Skin of body (tissue), 2 donors: Measurements from ENCODE around the gene TTI1. TPM values are rescaled to one million over a fixed set of nuclear protein-coding genes. Genes with fewer than 3 reads are reported as not detected.
A peak's percentile ranks its signal among the peaks of the same experiment; 100 is the strongest.

Source experiments
- DNase-seq: peaks from one replicate; lab custom pipeline; 2025; lab: John Stamatoyannopoulos, UW
- total RNA-seq: library from RNA; depleted of rRNA; stranded (reverse); fragments of >200 nt; gene quantifications from one replicate; pipeline ENCODE4 v1.2.3, GENCODE V29; 2014

The TTI1 gene
- total RNA-seq, 1 donor from 2014 or later: 23.8 TPM

DNA sequence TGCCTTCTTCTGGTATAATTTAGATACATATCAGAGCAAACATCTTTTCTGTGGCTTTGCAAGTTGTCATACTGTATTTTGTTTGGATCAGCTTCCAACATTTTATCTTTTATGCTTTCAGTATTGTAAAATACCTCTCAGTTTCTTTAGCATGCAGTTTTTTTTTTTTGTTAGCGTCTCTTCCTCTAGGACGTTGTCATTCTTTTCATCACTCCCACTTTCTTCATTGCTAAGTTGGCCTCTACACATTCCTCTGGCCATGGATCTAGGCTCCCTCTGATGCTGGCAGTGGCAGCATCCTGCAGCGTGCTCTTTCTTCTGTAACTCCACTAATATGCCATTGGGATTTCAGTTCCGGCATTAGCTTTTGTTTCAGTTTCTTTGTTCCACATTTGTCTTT is 22.0 kb upstream of the TTI1 start:
- no peak for DNase-seq

DNA sequence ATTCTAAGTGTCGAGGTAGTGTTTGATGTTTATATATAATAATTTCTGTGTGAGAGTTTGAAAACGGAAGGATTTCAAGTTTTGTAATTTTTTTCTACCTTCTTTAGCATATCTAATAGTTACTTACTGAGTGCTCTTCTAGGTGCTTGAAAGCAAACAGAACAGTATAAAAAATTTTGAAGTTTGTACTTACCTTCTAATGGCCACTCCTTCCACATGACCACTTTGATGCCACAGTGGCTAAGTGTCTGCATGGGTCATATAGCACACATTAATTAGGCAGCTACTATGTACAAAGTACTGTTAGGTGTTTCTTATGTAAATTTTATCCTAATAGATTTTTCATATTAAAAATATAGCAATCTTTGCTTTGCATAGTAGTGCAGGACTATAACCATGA is 21.4 kb upstream of the TTI1 start:
- no peak for DNase-seq

DNA sequence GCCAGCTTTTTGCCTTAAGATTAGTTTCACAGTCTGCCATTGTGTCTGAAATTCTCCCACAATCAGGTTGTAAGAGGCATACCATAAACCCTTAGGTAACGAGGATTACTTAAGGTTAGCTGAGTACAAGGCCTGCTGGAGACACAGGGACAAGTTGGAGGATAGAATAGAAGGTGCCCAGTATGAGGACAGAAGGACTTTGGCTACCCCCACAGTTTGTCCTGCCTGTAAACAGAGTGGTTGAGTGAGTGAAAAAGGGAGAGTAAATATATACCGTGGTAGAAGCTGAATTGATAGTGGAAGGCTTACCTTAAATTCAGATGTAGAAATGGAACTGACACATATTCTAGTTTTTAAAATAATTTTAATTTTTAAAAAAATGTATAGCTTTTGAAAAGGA is 19.6 kb upstream of the TTI1 start:
- DNase-seq: no peak

DNA sequence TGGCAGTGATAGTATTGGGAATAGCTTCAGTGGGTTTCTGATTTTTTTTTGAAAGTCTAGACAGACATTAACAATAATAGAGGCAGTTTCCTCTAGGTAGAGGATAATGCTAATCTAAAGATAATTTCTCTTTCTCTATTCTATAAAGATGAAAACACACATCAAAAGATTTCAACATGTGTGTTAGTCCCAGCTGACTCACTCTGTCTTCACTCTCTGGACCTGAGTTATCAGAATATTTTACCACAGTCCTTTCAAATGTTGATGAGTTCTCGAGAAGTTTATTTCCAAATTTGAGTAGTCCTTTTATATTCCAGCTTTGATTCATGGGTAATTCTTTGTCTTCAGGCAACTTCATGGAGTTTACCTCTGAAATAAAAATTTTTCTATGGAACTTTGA is 17.4 kb upstream of the TTI1 start:
- no peak for DNase-seq

DNA sequence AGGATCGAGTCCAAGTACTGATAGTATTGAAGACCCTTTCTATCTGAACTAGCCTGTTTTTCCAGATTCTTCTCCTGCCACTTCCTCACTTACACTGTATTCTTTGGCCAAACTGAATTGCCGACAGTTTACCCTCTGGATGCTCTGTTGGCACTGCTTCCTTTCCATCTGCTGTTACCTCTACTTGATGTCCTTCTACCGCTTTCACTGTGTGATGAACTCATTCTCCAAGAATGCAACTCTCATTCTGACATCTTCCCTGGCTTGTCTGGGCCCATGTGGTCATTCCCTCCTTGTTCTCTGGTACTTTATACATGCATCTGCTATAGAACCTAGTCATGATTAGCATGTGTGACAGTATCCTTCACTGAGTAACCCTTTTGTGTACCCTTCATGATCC is 16.5 kb upstream of the TTI1 start:
- DNase-seq: no peak

DNA sequence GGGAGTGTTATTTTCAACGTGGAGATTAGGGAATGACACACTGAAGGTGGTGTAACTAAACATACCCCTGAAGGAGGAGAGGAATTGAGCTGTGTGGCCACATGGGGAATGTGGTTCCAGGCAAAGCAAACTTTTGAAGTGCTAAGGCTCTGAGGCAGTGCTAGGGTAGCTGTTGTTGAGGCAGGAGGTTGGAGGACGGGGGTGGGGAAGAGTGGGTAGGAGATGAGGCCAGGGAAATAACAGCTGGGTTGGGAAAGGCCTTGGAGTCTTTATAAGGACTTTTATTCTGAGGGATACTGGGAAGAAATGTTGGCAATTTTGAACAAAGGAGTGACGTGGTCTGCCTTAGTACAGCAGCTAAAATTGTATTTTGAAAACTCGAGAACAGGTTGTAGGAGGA is 13.3 kb upstream of the TTI1 start:
- no peak for DNase-seq

DNA sequence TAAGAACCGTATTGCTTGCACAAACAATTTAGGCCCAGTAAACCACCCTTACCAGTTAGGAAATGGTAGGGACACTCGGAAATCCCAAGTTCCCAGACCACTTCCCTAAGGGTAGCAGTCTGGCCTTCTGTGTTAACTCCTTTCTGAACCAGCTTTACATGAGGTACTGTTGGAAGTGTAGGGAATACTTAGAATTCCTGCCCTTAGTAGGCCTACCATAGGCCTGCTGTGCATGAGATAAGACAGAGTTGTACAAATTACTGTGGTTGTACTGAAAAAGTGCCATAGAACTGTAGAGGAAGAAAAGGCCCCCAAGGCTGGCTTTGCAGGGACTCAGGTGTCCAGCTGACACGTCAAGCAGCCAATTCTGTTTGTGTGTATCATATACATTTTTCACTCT is 11.4 kb upstream of the TTI1 start:
- DNase-seq: no peak

DNA sequence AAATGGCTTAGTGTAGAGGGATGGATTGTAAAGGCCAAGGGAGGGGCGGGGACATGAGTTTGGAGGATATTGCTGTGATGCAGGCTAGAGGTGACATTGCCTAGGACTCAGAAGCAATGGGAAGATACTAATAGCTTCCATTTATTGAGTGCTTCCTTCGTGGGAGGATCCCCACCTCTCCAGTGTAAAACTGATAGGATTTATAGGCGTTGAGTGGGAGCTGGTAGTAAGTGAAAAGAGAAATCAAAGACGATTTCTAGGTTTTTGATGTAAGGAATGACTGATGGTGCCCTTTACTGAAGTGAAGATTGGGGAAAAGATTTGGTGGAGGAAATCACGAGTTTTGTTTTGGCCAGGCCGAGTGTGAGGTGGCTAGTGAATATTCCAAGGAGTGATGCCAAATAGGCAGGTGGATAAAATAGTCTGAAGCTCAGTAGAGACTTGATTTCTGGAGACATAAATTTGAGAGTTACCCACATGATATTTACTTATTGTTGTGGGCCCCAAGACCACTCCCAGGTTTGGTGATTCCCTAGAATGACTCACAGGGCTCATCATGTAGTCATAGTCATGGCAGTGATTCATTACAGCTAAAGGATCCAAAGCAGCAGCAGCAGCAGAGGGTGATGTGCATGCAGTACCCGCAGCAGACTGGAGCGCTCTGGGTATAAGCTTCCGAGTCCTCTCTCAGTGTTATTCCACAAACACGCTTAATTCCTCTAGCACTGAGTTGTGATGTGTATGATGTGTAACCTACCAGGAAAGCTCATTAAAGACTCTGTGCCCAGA is 10.4 kb upstream of the TTI1 start:
- DNase-seq: no peak

DNA sequence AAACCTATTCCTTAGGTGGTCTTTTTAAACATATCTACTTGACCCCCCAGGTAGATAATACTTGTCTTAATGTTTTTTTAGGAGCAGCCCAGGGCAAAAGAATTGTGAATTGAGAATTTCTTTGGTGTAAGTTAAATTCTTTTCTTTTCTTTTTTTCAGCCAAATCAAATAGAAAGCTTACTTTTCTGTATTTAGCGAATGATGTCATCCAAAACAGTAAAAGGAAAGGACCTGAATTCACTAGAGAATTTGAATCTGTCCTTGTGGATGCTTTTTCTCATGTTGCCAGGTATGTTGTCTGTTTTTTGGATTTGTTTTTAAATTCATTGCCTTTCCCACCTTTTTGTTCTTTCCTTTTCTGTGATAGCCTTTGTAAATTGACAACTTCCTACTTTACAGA is 7.0 kb upstream of the TTI1 start:
- no peak for DNase-seq

DNA sequence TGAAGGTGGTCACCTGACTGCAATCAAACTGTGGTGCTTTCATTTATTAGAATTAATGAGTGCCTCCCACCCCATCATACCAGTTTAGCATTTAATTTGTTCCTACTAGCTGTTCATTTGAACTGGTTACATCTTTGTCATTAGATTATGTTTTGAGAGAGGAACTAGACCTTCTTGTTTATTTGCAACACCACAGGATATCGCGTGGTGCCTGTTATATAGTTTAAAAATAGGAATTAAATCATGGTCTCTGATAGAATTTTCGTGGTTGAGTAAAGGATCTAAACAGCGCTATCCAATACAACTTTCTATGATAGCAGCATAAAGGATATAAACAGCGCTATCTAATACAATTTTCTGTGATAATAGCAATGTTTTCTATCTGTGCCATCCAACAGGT is 3.1 kb upstream of the TTI1 start:
- DNase-seq: no peak

DNA sequence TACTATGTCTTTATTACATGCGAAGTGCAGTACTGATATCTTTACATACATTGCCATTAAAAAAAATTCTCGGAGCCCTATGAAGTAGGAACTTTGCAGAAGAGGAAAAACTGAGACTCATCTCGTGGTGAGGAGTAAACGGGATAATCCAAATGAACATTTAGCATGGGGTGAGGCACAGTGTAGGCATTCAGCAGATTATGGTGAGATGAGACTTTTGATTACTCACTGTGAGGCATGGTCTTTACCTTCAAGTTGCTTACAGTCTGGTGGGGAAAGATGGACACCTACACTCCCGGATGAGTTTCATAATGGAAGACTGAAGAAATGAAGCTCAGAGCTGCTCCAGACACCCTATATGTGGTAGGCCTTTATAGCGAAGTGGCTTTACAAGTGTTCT is 1.7 kb upstream of the TTI1 start:
- DNase-seq: no peak

DNA sequence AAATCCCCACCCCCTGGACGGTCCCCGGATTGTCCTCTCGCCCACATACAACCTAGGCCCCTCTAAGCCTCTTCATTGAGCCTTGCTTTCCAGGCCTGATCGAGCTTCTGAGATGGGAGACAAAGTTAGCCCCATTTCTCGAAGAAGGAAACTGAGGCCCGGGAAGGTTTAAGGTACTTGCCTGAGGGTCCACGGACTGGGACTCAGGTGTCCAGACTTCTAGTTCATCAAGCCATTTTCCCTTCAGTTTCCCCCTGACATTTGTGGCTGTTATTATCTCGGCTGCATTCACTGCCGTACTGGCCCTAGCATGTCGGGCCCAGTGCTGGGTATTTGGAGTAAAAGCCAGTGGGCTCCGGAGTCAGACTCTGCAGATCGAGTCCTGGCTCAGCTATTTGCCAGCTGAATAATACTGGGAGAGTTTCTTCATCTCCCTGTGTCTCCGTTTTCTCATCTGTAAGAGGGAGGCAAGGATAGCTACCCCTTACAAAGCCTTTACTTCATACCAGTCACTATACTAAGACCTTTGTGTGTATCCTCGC is 923 bp upstream of the TTI1 start:
- DNase-seq: no peak

DNA sequence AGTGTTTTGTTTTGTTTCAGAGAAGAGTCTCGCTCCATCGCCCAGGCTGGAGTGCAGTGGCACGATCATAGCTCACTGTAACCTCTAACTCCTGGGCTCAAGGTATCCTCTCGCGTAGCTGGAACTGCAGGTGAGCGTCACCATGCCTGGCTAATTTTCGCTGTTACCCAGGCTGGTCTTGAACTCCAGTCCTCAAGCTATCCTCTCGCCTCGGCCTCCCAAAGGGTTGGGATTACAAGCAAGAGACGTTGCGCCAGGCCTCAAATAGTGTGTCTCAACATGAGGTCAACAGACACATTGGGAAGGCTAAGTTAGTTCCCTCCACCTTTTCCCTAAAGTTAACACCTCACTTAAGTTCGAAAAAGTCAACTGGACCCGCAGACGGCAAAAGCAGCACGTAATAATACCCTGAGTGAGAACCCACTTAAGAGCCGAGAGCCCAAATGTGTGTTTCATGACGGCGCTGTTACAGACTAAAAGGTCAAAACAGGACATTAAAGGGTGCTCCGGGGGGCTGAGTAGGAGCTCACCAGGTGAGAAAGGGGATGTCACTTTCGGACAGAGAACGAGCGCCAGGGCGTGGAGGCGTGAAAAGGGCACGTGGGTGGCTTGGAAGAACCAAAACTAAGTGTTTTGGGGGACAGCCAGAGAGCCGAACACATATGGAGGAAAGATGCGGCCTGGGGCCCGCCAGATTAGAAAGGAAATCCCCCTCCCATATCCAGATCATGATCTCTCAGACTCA is 499 bp downstream of the TTI1 start:
- peak; percentile 45 for DNase-seq

DNA sequence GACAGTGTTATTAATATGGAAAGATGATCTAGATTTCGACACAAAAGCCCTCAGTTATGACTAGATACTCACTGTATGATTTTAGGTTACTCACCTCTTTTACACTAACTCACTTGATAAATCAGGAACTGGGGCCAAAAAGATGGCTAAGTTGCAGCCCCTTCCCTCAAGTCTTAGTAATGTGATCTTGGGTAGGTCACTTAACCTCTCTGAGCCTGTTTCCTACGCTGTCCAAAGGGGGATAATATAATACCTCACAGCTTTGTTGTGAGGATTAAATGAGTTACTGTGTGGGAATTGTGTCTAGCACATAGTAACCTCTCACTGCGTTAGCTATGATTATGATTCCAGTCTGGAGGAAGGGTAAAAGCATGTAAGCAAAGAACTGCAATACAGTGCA is 1.3 kb downstream of the TTI1 start:
- DNase-seq: no peak

DNA sequence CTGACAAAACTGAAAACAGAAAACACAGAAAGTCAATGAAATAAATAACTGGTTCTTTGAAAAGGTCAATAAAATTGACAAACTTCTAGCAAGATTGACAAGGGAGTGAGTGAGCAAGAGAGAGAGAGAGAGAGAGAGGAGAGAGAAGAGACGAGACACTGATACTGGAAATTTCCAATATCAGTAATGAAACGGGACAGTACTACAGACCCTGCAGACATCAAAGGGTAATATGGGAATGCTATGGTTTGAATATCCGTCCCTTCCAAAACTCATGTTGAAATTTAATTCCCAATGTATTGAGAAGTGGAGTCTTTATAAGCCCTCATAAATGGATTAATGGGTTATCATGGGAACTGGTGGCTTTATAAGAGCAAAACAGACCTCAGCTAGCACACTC is 3.8 kb downstream of the TTI1 start:
- no peak for DNase-seq

DNA sequence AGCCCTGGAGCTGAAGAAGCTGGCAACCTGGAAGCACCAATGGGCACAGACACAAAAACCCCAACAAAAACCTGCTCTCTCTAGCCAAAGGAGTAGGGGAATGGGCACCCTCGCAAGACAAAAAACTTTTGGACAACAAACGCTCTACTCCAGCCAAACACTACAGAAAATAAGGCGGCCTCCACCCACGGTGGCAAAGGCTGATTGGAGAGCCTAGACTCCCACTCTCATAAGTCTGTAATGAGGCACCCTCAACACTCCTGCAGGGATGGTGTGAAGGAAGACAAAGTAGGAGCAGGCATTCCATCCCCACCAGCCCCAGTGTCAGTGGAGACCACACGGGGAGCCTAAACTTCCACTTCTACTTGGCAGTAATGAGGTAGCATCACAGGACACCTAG is 8.8 kb downstream of the TTI1 start:
- no peak for DNase-seq

DNA sequence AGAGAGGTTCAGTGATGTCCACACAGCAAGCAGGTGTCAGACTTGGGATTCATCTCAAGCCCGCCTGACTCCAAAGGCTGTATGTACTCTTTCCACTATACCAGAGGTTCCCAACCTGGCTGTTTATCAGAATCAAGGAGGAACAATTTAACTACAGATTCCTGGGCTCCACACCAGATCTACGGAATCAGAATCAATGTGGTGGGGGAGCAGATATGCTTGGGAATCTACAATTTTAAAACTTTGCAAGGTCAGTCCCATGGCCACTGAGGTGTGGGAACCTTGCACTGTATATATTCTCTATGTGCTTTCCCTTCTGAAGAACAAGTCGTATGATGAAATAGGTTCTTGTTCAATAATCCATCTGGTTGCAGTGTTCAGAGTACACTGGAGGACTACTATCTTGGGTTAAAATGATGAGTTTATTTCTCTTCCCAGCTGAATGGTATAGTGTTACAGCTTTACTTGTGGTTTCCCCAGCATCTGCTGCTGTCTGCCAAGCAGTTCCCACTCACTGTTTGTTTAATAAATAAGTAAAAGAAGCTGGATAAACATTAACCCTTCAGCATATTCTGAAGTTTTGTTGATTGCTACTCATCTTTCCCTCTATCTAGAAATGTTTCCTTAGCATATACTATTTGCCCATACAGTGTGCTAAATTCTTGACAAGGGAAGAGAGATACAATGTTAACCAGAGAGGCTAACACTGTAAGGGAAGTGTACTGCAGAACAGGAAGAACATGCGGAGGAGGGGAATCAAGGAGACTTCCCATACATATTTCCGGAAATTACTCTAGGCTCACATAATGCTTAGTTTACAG is 9.9 kb downstream of the TTI1 start:
- peak; percentile 70 for DNase-seq

DNA sequence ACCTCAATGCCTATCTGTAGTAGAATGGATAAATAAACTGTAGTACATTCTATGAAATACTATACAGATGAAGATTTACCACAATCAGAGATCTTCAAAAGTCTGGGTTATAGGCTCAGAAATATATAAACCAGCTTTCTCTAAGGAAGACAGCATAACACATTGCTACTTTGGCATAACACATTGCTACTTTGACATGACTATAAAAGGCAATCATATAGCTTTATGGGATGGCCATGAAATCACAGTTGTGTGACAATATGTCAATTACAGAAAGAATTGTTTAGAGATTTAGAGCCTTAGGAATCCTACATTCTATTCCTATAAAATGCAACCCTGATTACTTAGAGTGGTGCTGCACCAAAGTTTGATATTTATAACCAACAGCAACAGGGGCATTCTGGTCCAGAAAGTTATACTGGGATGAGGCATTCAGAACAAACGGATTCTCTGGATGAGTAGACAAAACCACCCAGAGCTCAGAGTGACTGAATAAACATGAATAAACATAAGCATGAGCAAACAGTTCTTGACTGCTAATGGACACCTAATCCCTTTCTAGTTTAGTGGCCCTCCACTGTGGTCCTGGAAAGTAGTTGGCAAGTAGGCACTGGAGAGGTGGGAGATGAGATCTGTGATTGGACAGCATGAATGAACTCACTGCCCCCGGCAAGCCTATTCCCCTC is 12.0 kb downstream of the TTI1 start:
- no peak for DNase-seq

DNA sequence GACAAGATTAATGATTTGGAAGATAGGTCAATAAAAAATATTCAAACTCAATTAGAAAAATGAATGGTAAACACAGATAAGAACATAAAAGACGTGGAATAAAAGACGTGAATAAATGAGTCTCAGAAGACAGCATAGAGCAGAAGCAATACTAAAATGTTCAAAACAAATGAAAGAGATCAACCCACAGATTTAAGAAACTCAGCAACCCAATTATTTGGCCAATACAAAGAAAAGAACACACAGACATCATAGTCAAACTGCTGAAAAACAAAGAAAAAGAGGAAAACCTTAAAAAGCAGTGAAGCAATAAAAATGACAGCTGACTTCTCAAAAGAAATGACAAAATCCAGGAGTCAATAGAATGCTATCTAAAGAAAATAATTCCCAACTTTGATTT is 14.9 kb downstream of the TTI1 start:
- no peak for DNase-seq

DNA sequence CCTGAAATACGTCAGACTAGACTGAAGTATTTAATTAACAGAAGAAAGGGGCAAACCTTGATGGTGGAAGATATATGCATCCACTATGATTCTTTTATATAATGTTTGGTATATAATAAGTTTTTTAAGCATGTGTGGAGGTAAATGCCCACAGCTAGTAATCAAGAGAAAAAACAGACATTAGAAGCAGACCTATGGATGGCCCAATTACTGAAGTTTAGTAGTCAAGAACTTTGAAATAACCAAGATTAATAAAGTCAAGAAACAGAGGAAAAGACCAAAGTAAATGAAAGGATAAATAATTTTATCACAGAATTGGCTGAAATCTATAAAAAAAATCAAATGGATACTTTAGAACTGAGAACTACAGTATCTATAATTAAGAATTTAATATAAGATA is 15.3 kb downstream of the TTI1 start:
- DNase-seq: no peak

DNA sequence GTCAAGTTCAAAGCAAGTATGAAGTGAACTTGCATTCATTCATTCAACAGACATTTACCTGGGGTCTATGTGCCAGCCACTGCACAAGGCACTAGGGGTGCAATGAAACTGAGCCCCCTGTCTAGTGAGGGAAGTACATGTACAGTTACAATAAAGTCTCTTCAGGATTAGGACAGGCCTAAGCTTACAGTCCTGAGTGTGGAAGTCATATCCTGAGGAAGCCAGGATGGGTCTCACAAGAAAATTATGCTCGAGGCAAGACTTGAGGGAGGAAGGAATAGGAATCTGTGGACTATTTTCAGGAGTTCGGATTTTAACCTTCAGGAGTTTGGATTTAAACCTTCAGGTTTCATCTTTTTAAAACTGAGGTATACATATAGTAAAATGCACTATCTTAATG is 19.4 kb downstream of the TTI1 start:
- DNase-seq: no peak
